Sigmoid colon (tissue), 7 donors: ENCODE data around the gene TCF12. TPM values are rescaled to one million over a fixed set of nuclear protein-coding genes. Genes with fewer than 3 reads are reported as not detected.

Source experiments
- DNase-seq: peaks from one replicate; pipeline ENCODE4 v3.0.0-alpha.2; 2019
- H3K27ac ChIP-seq, 4 donors: fragments of 200-600 bp; sonication (generic); one replicate each; pipeline ENCODE4 v1.5.1; 2016 to 2019; ENCODE audit warnings: mild to moderate bottlenecking in 1 of 4
- H3K27me3 ChIP-seq, 3 donors: fragments of 200-600 bp; sonication (generic); one replicate each; pipeline ENCODE4 v1.5.1; 2019; ENCODE audit warnings: mild to moderate bottlenecking in 1 of 3
- H3K36me3 ChIP-seq, 4 donors: fragments of 200-600 bp; sonication (generic); one replicate each; pipeline ENCODE4 v1.5.1; 2016 to 2019
- H3K4me1 ChIP-seq, 4 donors: fragments of 200-600 bp; sonication (generic); one replicate each; pipeline ENCODE4 v1.5.1; 2017 to 2019
- H3K4me3 ChIP-seq, 4 donors: fragments of 200-600 bp; sonication (generic); one replicate each; pipeline ENCODE4 v1.5.1; 2017 to 2019; ENCODE audit warnings: mild to moderate bottlenecking in 2 of 4, moderate library complexity in 1 of 4
- H3K9me3 ChIP-seq, 4 donors: fragments of 200-600 bp in 3 of 4; sonication (generic) in 3 of 4; one replicate each; pipeline versions ENCODE4 v1.5.1 to v1.6.1; 2013 to 2019
- EP300 ChIP-seq, 4 donors: sonication (generic); formaldehyde crosslinking; IDR thresholded peaks; one replicate each; pipeline ENCODE4 v1.6.1; 2017; ENCODE audit warnings: antibody characterized with exemption in 4 of 4
- POLR2A ChIP-seq, 2 donors: fragments of 450-650 bp; IDR thresholded peaks; one replicate each; pipeline ENCODE4 v1.6.1; 2016; ENCODE audit warnings: antibody characterized with exemption in 2 of 2, mild to moderate bottlenecking in 2 of 2, moderate library complexity in 2 of 2
- POLR2AphosphoS5 ChIP-seq, 4 donors: sonication (generic); formaldehyde crosslinking; IDR thresholded peaks; one replicate each; pipeline ENCODE4 v1.6.1; 2017; ENCODE audit warnings: antibody characterized with exemption in 4 of 4
- WGBS, 2 donors: extraction: QIAGEN DNeasy Blood & Tissue Kit; methylation state at CpG; one replicate each; pipeline ENCODE4 v1.1.7; 2013; 5-methylcytosine and 5-hydroxymethylcytosine counted together
- intact Hi-C: fragments of 100-400 bp; cut with DNase I; formaldehyde crosslinking; loops from one replicate; pipeline ENCODE4 v1.15.1; 2023
- polyA plus RNA-seq, 3 donors: library from polyadenylated mRNA; stranded (reverse); fragments of 200-250 nt; gene quantifications; one replicate each; pipeline ENCODE4 v1.2.3, GENCODE V29; 2013
- total RNA-seq, 4 donors: library from RNA; depleted of rRNA; stranded (reverse); fragments of >200 nt; gene quantifications; one replicate each; pipeline ENCODE4 v1.1.0, GENCODE V29; 2016
- TF ChIP-seq, protein P1 (sequence below), 4 experiments: fragments of 450-650 bp in 3 of 4; fragments of 200-600 bp in 1 of 4; IDR thresholded peaks; one replicate each; pipeline ENCODE4 v1.5.1; 2016 to 2019; ENCODE audit warnings: antibody characterized with exemption in 4 of 4, mild to moderate bottlenecking in 3 of 4, moderate library complexity in 2 of 4
- donor health status: healthy with polysubstance abuse.
- donor health status: Bipolar disorder and iron deficiency.
- donor health status: healthy.

The TCF12 gene
- total and polyA plus RNA-seq, 7 donors = 13.2 to 147 (median 77.8) TPM

DNA sequence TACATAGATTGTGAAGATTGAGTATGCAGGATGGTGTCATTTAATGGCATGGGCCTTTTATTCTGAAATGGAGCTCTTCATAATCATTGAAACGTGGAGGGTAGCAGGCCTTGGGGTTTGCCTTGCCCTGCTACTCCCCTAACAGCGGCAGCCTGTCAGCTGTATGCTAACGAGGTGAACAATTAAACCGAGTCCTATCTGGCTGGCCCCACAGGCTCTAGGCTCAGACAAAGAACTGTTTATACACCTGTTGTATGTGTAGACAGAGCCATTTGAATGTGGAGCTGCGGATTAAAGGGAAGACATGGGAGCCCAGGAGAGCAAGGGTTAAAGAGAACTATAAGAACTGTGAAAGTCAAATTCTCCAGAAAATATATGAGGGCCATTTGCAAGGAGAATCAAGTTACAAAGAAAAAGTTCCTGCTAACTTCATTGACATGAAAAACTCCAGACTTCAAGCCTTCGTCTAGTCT, 341.2 kb downstream of the TCF12 start:
- TF ChIP-seq, protein P1, sequence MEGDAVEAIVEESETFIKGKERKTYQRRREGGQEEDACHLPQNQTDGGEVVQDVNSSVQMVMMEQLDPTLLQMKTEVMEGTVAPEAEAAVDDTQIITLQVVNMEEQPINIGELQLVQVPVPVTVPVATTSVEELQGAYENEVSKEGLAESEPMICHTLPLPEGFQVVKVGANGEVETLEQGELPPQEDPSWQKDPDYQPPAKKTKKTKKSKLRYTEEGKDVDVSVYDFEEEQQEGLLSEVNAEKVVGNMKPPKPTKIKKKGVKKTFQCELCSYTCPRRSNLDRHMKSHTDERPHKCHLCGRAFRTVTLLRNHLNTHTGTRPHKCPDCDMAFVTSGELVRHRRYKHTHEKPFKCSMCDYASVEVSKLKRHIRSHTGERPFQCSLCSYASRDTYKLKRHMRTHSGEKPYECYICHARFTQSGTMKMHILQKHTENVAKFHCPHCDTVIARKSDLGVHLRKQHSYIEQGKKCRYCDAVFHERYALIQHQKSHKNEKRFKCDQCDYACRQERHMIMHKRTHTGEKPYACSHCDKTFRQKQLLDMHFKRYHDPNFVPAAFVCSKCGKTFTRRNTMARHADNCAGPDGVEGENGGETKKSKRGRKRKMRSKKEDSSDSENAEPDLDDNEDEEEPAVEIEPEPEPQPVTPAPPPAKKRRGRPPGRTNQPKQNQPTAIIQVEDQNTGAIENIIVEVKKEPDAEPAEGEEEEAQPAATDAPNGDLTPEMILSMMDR (IDR thresholded peaks at IDR 0.05) = no peak
- TF ChIP-seq POLR2A (IDR thresholded peaks at IDR 0.05) (no peak), EP300 (IDR thresholded peaks at IDR 0.05) (no peak), POLR2AphosphoS5 (IDR thresholded peaks at IDR 0.05) (no peak)
- Histone ChIP-seq H3K4me1 (peaks cover 0 to 9% (median 2%) of the 10 kb centered on the region in 4 donors), H3K27me3 (no peaks in the 10 kb centered on the region), H3K27ac (no peak overlapping the region), H3K36me3 (peaks cover 5 to 35% (median 11%) of the 10 kb centered on the region in 4 donors), H3K4me3 (no peak overlapping the region), H3K9me3 (no peaks in the 10 kb centered on the region)
- 20 to 43% methylated on average over 6 of the region's 6 CpGs for WGBS, 2 donors
- DNase-seq = no peak
- intact Hi-C loops = no loop called here

DNA sequence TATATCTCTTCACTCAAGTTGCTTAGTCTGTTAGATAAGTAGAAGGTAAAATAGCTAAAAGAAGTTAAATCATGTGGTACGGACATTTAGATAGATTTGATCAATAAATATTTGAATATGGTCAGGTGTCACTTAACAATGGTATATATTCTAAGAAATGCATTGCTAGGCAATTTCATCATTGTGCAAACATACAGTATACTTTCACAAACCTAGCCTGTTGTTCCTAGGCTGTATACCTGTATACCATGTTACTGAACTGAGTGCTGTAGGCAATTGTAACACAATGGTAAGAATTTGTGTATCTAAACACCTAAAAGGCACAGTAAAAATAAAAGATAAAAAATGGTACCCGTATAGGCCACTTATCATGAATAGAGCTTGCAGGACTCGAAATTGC, 345.1 kb downstream of the TCF12 start:
- H3K9me3 ChIP-seq = no peaks in the 10 kb centered on the region
- intact Hi-C loops = no loop called here
- H3K36me3 ChIP-seq = peaks cover 5 to 48% (median 12%) of the 10 kb centered on the region in 4 donors
- H3K4me3 ChIP-seq = no peak overlapping the region
- H3K27me3 ChIP-seq = no peaks in the 10 kb centered on the region
- H3K4me1 ChIP-seq = peaks cover 0 to 9% (median 2%) of the 10 kb centered on the region in 4 donors
- no peak for TF ChIP-seq POLR2A (IDR thresholded peaks at IDR 0.05)
- TF ChIP-seq, protein P1 (IDR thresholded peaks at IDR 0.05) = no peak
- no peak for TF ChIP-seq EP300 (IDR thresholded peaks at IDR 0.05)
- TF ChIP-seq POLR2AphosphoS5 (IDR thresholded peaks at IDR 0.05) = no peak
- no peak for DNase-seq
- no peak overlapping the region for H3K27ac ChIP-seq
- WGBS, 2 donors = 65 to 90% methylated on average over 3 of the region's 3 CpGs

GRCh38 chr15:57272771-57273357, 354.4 kb downstream of the TCF12 start:
- Histone ChIP-seq H3K4me3 (no peak overlapping the region), H3K27me3 (no peaks in the 10 kb centered on the region), H3K27ac (no peak overlapping the region), H3K36me3 (peaks cover 0 to 21% (median 15%) of the 10 kb centered on the region in 4 donors), H3K9me3 (no peaks in the 10 kb centered on the region), H3K4me1 (no peaks in the 10 kb centered on the region)
- DNase-seq = no peak
- no peak for TF ChIP-seq EP300 (IDR thresholded peaks at IDR 0.05)
- TF ChIP-seq, protein P1 (IDR thresholded peaks at IDR 0.05) = no peak
- TF ChIP-seq POLR2AphosphoS5 (IDR thresholded peaks at IDR 0.05) = no peak
- intact Hi-C loops = no loop called here
- 95 to 98% methylated on average over 9 of the region's 9 CpGs for WGBS, 2 donors

GRCh38 chr15:57273402-57273801, 355.0 kb downstream of the TCF12 start:
- Histone ChIP-seq H3K4me1 (no peaks in the 10 kb centered on the region), H3K9me3 (no peaks in the 10 kb centered on the region), H3K36me3 (peaks cover 0 to 21% (median 15%) of the 10 kb centered on the region in 4 donors), H3K27me3 (no peaks in the 10 kb centered on the region), H3K4me3 (no peak overlapping the region), H3K27ac (no peak overlapping the region)
- WGBS, 2 donors = 89 to 96% methylated on average over 1 of the region's 1 CpG
- intact Hi-C loops = no loop called here
- no peak for TF ChIP-seq POLR2A (IDR thresholded peaks at IDR 0.05)
- no peak for TF ChIP-seq EP300 (IDR thresholded peaks at IDR 0.05)
- TF ChIP-seq, protein P1 (IDR thresholded peaks at IDR 0.05) = no peak
- no peak for TF ChIP-seq POLR2AphosphoS5 (IDR thresholded peaks at IDR 0.05)
- no peak for DNase-seq

GRCh38 chr15:57278439-57278838, 360.0 kb downstream of the TCF12 start:
- no peaks in the 10 kb centered on the region for H3K27me3 ChIP-seq
- H3K36me3 ChIP-seq = peaks cover 0 to 53% (median 11%) of the 10 kb centered on the region in 4 donors
- H3K4me3 ChIP-seq = no peak overlapping the region
- no peaks in the 10 kb centered on the region for H3K9me3 ChIP-seq
- TF ChIP-seq, protein P1 (IDR thresholded peaks at IDR 0.05) = no peak
- no peak for TF ChIP-seq EP300 (IDR thresholded peaks at IDR 0.05)
- TF ChIP-seq POLR2AphosphoS5 (IDR thresholded peaks at IDR 0.05) = no peak
- no peak for TF ChIP-seq POLR2A (IDR thresholded peaks at IDR 0.05)
- intact Hi-C loops = no loop called here
- no peak overlapping the region for H3K27ac ChIP-seq
- no peak for DNase-seq
- no peaks in the 10 kb centered on the region for H3K4me1 ChIP-seq
- 89 to 91% methylated on average over 3 of the region's 3 CpGs for WGBS, 2 donors
